Suppressor macrophage treated with lipopolysaccharide for 1 hour (primary cell): Measurements from ENCODE around the gene NT5DC3.
A peak's percentile ranks its signal among the peaks of the same experiment; 100 is the strongest.

ENCODE experiments used
- DNase-seq, 3 donors: peaks; one replicate each; pipeline ENCODE4 v3.0.0-alpha.2; 2020 to 2022

NT5DC3 gene

GRCh38 chr12:103742349-103742932 is 98.6 kb downstream of the NT5DC3 start:
- no peak for DNase-seq

- DNase-seq: no peak
These were observed 103.2 kb downstream of the NT5DC3 start for GRCh38 chr12:103737881-103738280.

GRCh38 chr12:103736572-103736971 is 104.5 kb downstream of the NT5DC3 start:
- no peak for DNase-seq

- no peak for DNase-seq
These were observed 105.7 kb downstream of the NT5DC3 start for GRCh38 chr12:103735291-103735690.

GRCh38 chr12:103734863-103735262 is 106.2 kb downstream of the NT5DC3 start:
- DNase-seq: no peak

- no peak for DNase-seq
These were observed 109.5 kb downstream of the NT5DC3 start for GRCh38 chr12:103731539-103731938.

GRCh38 chr12:103729499-103729898 is 111.5 kb downstream of the NT5DC3 start:
- no peak for DNase-seq

GRCh38 chr12:103728323-103728722 is 112.7 kb downstream of the NT5DC3 start:
- DNase-seq: no peak

GRCh38 chr12:103727638-103728037 is 113.4 kb downstream of the NT5DC3 start:
- DNase-seq: peak in 2 of 3 donors; percentile 17 to 24

GRCh38 chr12:103725398-103725797 is 115.6 kb downstream of the NT5DC3 start:
- no peak for DNase-seq
